Panc1 (cell line): ENCODE data around the gene CTAGE8.

Experiments used
- CTCF ChIP-seq: fragments of 450-650 bp; IDR thresholded peaks from 2 replicates; pipeline ENCODE4 v1.5.1; 2017; ENCODE audit warnings: mild to moderate bottlenecking
- POLR2AphosphoS5 ChIP-seq: IDR thresholded peaks from 2 replicates; pipeline ENCODE4 v1.6.1; 2012; ENCODE audit warnings: mild to moderate bottlenecking, low read depth, low read length, moderate library complexity

- no peak for TF ChIP-seq POLR2AphosphoS5
- TF ChIP-seq CTCF = no peak
Measured at GRCh38 chr7:144256112-144256511, 13.0 kb downstream of the CTAGE8 start.
